H7 (cell line): ENCODE results near the gene PRKCH. TPM values are rescaled to one million over a fixed set of nuclear protein-coding genes. Genes with fewer than 3 reads are reported as not detected.
"Not testable (repeated sequence)": the region's sequence is repeated elsewhere in the genome, so short reads cannot be mapped to it uniquely, and the experiment has no call there.

ENCODE experiments used
- DNase-seq: peaks from one replicate; pipeline ENCODE4 v3.0.0; 2012
- H3K27me3 ChIP-seq: 2 replicates; pipeline ENCODE4 v1.6.0; 2011; ENCODE audit warnings: mild to moderate bottlenecking, low read length; ENCODE audit not compliant: control insufficient read depth, insufficient read depth
- H3K36me3 ChIP-seq: replicated peaks from 2 replicates; pipeline ENCODE4 v1.5.1; 2011; ENCODE audit warnings: low read length; ENCODE audit not compliant: control insufficient read depth, insufficient read depth
- H3K4me3 ChIP-seq: 2 replicates; pipeline ENCODE4 v1.5.1; 2011; ENCODE audit warnings: low read depth, mild to moderate bottlenecking, control low read depth, low read length, moderate library complexity; ENCODE audit not compliant: insufficient read depth
- total RNA-seq: library from RNA; depleted of rRNA; stranded (reverse); fragments of >200 nt; shearing (Covaris generic); gene quantifications from 2 replicates; pipeline ENCODE4 v1.2.3, GENCODE V29; 2014

PRKCH gene
- total RNA-seq, 1 experiment from 2014 or later: 6.3 TPM

GRCh38 chr14:61290701-61291100 lies 30.7 kb upstream of the PRKCH start:
- no peaks in the 10 kb centered on the region for H3K36me3 ChIP-seq
- DNase-seq: no peak
- H3K27me3 ChIP-seq: no peaks in the 10 kb centered on the region
- H3K4me3 ChIP-seq: no peak overlapping the region

GRCh38 chr14:61296151-61296550 lies 25.2 kb upstream of the PRKCH start:
- Histone ChIP-seq H3K36me3 (no peaks in the 10 kb centered on the region), H3K4me3 (no peak overlapping the region), H3K27me3 (no peaks in the 10 kb centered on the region)
- DNase-seq: no peak

GRCh38 chr14:61296719-61297502 lies 24.5 kb upstream of the PRKCH start:
- no peak for DNase-seq
- H3K27me3 ChIP-seq: no peaks in the 10 kb centered on the region
- no peaks in the 10 kb centered on the region for H3K36me3 ChIP-seq
- no peak overlapping the region for H3K4me3 ChIP-seq

- no peak overlapping the region for H3K4me3 ChIP-seq
- H3K36me3 ChIP-seq: no peaks in the 10 kb centered on the region
- H3K27me3 ChIP-seq: no peaks in the 10 kb centered on the region
- no peak for DNase-seq
These were observed 23.8 kb upstream of the PRKCH start for GRCh38 chr14:61297581-61297980.

- no peak for DNase-seq
- Histone ChIP-seq H3K4me3 (no peak overlapping the region), H3K27me3 (no peaks in the 10 kb centered on the region), H3K36me3 (no peaks in the 10 kb centered on the region)
These were observed 22.6 kb upstream of the PRKCH start for GRCh38 chr14:61298824-61299223.

- Histone ChIP-seq H3K36me3 (no peaks in the 10 kb centered on the region), H3K4me3 (no peak overlapping the region), H3K27me3 (no peaks in the 10 kb centered on the region)
- DNase-seq: no peak
These were observed 21.2 kb upstream of the PRKCH start for GRCh38 chr14:61300209-61300608.

GRCh38 chr14:61300754-61301153 lies 20.6 kb upstream of the PRKCH start:
- no peak overlapping the region for H3K4me3 ChIP-seq
- H3K27me3 ChIP-seq: no peaks in the 10 kb centered on the region
- DNase-seq: no peak

GRCh38 chr14:61304688-61305087 lies 16.7 kb upstream of the PRKCH start:
- no peak for DNase-seq
- H3K36me3 ChIP-seq: no peaks in the 10 kb centered on the region
- H3K4me3 ChIP-seq: no peak overlapping the region
- H3K27me3 ChIP-seq: no peaks in the 10 kb centered on the region

More at GRCh38 chr14:61300754-61301153, 20.6 kb upstream of the PRKCH start:
- H3K36me3 ChIP-seq: no peaks in the 10 kb centered on the region

- Histone ChIP-seq H3K27me3 (no peaks in the 10 kb centered on the region), H3K36me3 (no peaks in the 10 kb centered on the region), H3K4me3 (no peak overlapping the region)
- DNase-seq: no peak
These were observed 13.2 kb upstream of the PRKCH start for GRCh38 chr14:61308198-61308597.

GRCh38 chr14:61308701-61309100 lies 12.7 kb upstream of the PRKCH start:
- not testable (repeated sequence) for DNase-seq, H3K4me3 ChIP-seq, H3K36me3 ChIP-seq

GRCh38 chr14:61315313-61315712 lies 6.1 kb upstream of the PRKCH start:
- Histone ChIP-seq H3K27me3 (peaks cover 1% of the 10 kb centered on the region; the same call in 1 of the 2 replicates), H3K4me3 (no peak overlapping the region), H3K36me3 (no peaks in the 10 kb centered on the region)
- DNase-seq: no peak

More at GRCh38 chr14:61308701-61309100, 12.7 kb upstream of the PRKCH start:
- H3K27me3 ChIP-seq: not testable (repeated sequence)

- DNase-seq: no peak
- Histone ChIP-seq H3K36me3 (no peaks in the 10 kb centered on the region), H3K4me3 (no peak overlapping the region), H3K27me3 (peaks cover 29% of the 10 kb centered on the region)
These were observed 2.3 kb upstream of the PRKCH start for GRCh38 chr14:61319086-61319485.

- Histone ChIP-seq H3K4me3 (no peak overlapping the region), H3K36me3 (no peaks in the 10 kb centered on the region), H3K27me3 (peaks cover 29% of the 10 kb centered on the region)
- no peak for DNase-seq
These were observed 1.7 kb upstream of the PRKCH start for GRCh38 chr14:61319706-61320105.

GRCh38 chr14:61320170-61320569 lies 1.2 kb upstream of the PRKCH start:
- H3K36me3 ChIP-seq, DNase-seq, H3K4me3 ChIP-seq: not testable (repeated sequence)
- peaks cover 29% of the 10 kb centered on the region for H3K27me3 ChIP-seq

GRCh38 chr14:61320806-61321384 lies 484 bp upstream of the PRKCH start:
- Histone ChIP-seq H3K36me3 (no peaks in the 10 kb centered on the region), H3K4me3 (peak overlapping the region; percentile 63), H3K27me3 (peaks cover 29% of the 10 kb centered on the region)
- peak; percentile 40 for DNase-seq
